GM18502 (cell line): ENCODE measurements around the gene NUDT4.

ENCODE experiments used
- ATAC-seq: cut with Tn5 transposase; IDR thresholded peaks from one replicate; pipeline ENCODE4 v1.9.1; 2021; ENCODE audit warnings: mild to moderate bottlenecking; ENCODE audit not compliant: unreplicated experiment, poor library complexity

Gene NUDT4

DNA sequence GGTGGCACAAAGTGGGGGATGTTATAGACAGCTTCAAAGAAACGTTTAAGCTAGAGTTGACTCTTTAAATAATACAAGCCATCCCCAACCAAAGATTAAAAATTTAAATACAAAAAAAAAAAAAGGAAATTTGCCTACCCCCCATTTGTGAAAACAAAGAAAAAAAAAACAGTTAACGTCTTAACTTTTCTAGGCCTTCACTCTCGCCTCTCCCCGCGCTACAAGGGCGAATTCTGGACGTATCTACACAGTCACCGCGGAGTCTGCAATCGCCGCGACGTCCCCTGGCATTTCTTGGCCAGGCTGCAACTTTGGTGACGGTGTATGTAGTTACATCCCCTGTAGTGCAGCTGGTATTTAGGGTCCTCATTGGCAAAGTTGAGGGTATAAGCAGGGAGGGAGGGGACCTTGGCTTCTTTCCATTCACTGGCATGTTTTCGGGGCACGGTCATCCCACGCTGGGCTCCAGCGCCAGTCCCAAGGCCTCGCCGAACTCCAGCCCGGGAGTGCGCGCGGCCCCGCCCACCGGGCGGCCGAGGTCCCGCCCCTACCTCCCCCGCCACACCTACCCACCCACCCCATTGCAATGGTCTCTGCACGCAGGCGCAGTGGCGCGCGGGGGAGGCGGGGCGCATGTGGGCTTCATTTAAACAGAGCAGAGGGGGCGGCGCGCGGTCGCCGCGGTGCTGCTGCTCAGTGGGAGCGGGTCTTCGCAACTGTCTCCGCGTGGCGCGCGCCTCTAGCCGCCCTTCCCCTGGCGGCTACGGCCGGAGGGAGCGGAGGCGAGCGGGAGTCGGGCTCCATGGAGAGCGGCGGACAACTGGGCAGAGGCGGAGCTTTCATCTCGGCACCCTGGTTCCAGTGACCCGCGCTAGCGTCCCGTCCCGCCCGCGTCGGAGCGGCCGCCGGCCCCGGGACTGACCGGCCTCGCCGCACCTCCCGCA is at the start of gene NUDT4:
TSS of gene NUDT4 (plus strand) at position 674 of the 944 bp plus-strand sequence. CDS start 398 bp downstream, outside the sequence.
- peak; percentile 78 for ATAC-seq

- no peak for ATAC-seq
Measured at GRCh38 chr12:93333054-93333453, 44.7 kb upstream of the NUDT4 start.

DNA sequence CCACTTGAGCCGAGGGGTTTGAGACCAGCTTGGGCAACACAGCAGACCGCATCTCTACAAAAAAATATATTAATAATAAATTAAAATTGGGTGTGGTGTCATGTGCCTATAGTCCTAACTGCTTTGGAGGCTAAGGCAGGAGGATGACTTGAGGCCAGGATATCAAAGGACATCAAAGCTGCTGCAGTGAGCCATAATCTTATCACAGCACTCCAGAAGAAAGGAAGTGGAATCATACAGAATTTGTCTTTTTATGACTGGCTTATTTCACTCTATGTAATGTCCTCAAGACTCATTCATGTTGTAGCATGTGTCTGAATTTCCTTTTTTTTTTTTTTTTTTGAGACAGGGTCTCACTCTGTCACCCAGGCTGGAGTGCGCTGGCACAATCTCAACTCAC is 43.9 kb upstream of the NUDT4 start:
- no peak for ATAC-seq

DNA sequence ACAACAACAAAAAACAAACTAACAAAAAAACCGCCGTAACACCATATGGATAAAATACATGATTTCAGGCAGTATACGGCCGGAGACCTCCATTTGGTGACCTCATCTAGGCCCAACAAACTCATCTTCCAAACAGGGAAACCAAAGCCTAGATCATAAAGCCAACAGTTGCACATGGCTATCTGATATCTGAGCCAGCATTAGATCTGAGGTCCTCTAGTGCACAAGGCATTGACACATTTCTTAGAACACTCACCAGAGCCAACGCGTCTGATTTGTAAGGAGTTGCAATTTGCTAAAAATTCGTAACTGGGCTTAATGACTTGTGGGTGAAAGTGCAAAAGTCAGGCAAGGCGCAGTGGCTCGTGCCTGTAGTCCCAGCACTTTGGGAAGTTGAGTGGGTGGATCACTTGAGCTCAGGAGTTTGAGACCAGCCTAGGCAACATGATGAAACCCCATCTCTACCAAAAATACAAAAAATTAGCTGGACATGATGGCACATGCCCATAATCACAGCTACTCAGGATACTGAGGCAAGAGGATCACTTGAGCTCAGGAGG is 42.0 kb upstream of the NUDT4 start:
- no peak for ATAC-seq

- ATAC-seq = no peak
Measured at GRCh38 chr12:93336291-93336741, 41.4 kb upstream of the NUDT4 start.

DNA sequence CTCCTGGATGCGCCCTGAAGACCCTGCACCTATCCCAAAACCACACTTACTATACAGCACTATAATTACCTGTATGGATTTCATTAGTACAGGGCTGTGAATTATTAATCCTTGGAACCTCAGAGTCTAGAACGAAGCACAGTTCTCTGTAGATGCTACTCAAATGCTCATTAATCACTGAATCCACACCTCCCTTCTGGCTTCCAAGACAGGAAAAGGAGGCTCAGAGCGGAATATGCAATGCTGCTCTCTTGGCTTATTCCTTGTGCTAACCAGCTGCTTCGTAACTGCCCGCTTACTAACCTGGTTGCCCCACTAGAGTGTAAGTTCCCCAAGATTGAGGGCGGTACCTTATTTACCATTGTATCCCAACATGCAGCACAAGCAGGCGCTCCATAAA is 39.1 kb upstream of the NUDT4 start:
- ATAC-seq = no peak

- ATAC-seq = no peak
Measured at GRCh38 chr12:93339695-93340094, 38.0 kb upstream of the NUDT4 start.

- no peak for ATAC-seq
Measured at GRCh38 chr12:93341409-93342049, 36.2 kb upstream of the NUDT4 start.

GRCh38 chr12:93347054-93347785 is 30.5 kb upstream of the NUDT4 start:
- no peak for ATAC-seq

GRCh38 chr12:93348575-93349435 is 28.9 kb upstream of the NUDT4 start:
- ATAC-seq = no peak

GRCh38 chr12:93351726-93352125 is 26.0 kb upstream of the NUDT4 start:
- ATAC-seq = no peak

DNA sequence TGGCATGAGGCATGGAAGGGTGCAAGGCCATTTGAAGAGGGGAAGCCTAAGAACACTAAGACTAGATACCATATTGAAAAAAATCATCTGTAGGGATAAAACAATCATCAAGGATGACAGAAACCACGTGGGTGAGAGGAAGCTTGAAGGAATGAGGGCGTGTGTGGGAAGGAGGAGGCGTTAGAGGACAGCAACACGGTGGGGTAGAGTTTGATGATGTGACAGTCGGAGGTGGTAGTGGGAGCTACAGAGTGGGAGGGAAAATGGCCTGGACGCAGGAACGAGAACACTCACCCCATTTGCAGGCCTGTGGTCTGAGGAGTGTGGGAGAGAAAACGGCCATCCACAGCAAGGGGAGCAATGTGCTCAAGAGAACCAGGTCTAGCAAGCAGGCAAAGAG is 25.4 kb upstream of the NUDT4 start:
- no peak for ATAC-seq

- no peak for ATAC-seq
Measured at GRCh38 chr12:93356214-93356613, 21.5 kb upstream of the NUDT4 start.

DNA sequence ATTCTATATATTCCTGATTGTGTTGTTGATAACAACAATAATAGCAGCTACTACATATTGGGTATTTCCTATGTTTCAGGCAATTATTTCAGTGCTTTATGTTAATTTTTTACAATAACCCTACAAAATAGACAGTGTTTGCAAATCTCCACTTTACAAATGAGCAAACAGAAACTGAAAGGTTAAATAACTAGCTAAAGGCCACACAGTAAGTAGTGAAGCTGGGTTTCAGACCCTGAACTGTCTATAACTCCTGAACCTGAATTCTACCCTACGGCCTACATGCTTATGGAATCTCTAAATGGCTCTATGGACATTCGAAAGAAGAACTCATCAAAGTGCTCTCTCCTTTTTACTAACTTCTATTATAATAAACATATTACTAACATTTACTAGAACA is 19.7 kb upstream of the NUDT4 start:
- ATAC-seq = peak; percentile 71

- ATAC-seq = no peak
Measured at GRCh38 chr12:93358821-93359220, 18.9 kb upstream of the NUDT4 start.

DNA sequence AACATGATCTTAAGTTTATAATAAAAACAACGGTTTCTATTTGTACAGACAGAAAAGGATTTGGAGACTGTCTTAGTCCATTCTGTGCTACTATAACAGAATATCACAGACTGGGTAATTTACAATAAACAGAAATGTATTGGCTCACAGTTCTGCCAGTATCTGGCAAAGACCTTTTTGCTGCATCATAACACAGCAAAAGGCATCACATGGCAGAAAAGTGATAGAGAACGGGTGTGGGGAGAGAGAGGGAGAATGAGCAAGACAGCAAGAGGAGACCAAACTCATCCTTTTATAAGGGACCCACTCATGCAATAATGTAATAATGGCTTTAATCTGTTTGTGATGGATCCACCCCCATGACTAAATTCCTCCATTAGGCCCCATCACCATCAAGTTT is 17.0 kb upstream of the NUDT4 start:
- ATAC-seq = no peak

- no peak for ATAC-seq
Measured at GRCh38 chr12:93361151-93361919, 16.4 kb upstream of the NUDT4 start.

DNA sequence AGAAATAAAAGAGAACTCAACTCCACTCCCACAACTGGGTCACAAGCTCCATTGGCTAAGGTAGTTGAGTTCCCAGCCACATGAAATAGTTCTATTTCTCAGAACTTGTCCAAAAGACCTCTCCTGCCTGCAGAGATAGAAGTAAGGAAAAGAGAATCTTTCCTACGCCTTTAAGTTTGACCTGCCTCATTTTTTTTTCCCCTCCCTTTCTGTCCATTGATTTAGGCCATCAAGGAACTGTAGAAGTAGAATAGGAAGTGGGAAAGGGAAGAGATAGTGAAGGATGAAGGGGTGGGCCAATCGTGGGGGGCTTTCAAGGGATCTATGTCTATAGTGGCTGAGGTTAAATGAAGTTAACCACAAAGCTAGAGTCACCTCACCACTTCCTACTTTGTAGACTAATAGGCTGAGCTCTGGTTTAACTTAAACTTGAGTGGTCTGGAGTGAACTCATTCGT is 13.9 kb upstream of the NUDT4 start:
- peak; percentile 75 for ATAC-seq
